Endothelial cell of umbilical vein (primary cell): ENCODE data around the gene NLRP6. TPM values are rescaled to one million over a fixed set of nuclear protein-coding genes. Genes with fewer than 3 reads are reported as not detected.

Experiments used
- BruUV-seq: library from RNA; stranded (reverse); fragments of 400-500 nt; replicated peaks from 2 replicates; lab custom pipeline; 2021; lab: Mats Ljungman, UMichigan
- CTCF ChIA-PET: fragments of 300-600, 350-600 bp; sonication (Branson Sonifier 250); formaldehyde crosslinking; loops from one replicate; lab custom pipeline; 2021; ENCODE audit warnings: antibody characterized with exemption, inconsistent platforms; lab: Charles Lee
- POLR2A ChIA-PET: fragments of 300-600, 350-600 bp; sonication (Branson Sonifier 250); formaldehyde crosslinking; loops from one replicate; lab custom pipeline; 2021; ENCODE audit warnings: antibody characterized with exemption, inconsistent platforms; lab: Charles Lee
- DNase-seq: peaks from one replicate; pipeline ENCODE4 v3.0.0-alpha.2; 2011; ENCODE audit warnings: low read depth, low spot score
- FAIRE-seq: peaks from 2 replicates; lab custom pipeline; 2011; peaks lifted over from hg19 to GRCh38; lab: Jason Lieb, UNC
- H2AFZ ChIP-seq: 2 replicates; pipeline ENCODE4 v1.6.0; 2012; ENCODE audit warnings: low read depth, low read length, control low read depth, inconsistent platforms
- H3K27ac ChIP-seq: 2 replicates; pipeline ENCODE4 v1.5.1; 2011; ENCODE audit warnings: low read depth, mild to moderate bottlenecking, control low read depth, low read length, moderate library complexity; ENCODE audit not compliant: insufficient read depth
- H3K27me3 ChIP-seq, 2 experiments: 2 replicates each; pipeline versions ENCODE4 v1.6.0 to v1.6.1; 2011; ENCODE audit warnings: low read length in 2 of 2, mixed read lengths in 1 of 2; ENCODE audit not compliant: control insufficient read depth in 2 of 2, insufficient read depth in 2 of 2
- H3K36me3 ChIP-seq, 2 experiments: 2 replicates in 1 of 2; 3 replicates in 1 of 2; pipeline ENCODE4 v1.5.1; 2011; ENCODE audit warnings: low read length in 2 of 2, mild to moderate bottlenecking in 1 of 2, moderate library complexity in 1 of 2; ENCODE audit not compliant: control insufficient read depth in 2 of 2, insufficient read depth in 2 of 2; ENCODE audit errors: extremely low read depth in 1 of 2
- H3K4me1 ChIP-seq: 3 replicates; pipeline ENCODE4 v1.5.1; 2011; ENCODE audit warnings: mild to moderate bottlenecking, low read length; ENCODE audit not compliant: control insufficient read depth, insufficient read depth; ENCODE audit errors: extremely low read depth
- H3K4me2 ChIP-seq: 2 replicates; pipeline ENCODE4 v1.6.1; 2011; ENCODE audit warnings: low read length, control low read depth, mixed read lengths; ENCODE audit not compliant: insufficient read depth
- H3K4me3 ChIP-seq, 3 experiments: fragments of 200-600 bp in 1 of 3; sonication (generic), shearing (Covaris generic) in 1 of 3; replicated peaks in 1 of 3; 2 replicates each; pipeline ENCODE4 v1.5.1; 2011 to 2016; ENCODE audit warnings: control low read depth in 3 of 3, low read length in 3 of 3, mild to moderate bottlenecking in 2 of 3, inconsistent platforms in 1 of 3, low read depth in 1 of 3, moderate library complexity in 1 of 3; ENCODE audit not compliant: insufficient read depth in 1 of 3
- H3K79me2 ChIP-seq: 2 replicates; pipeline ENCODE4 v1.6.0; 2012; ENCODE audit warnings: low read length, inconsistent platforms; ENCODE audit not compliant: control insufficient read depth, insufficient read depth
- H3K9ac ChIP-seq: replicated peaks from 2 replicates; pipeline ENCODE3; 2011; ENCODE audit warnings: low read length, control low read depth; ENCODE audit not compliant: insufficient read depth; ENCODE audit errors: extremely low read depth
- H3K9me1 ChIP-seq: replicated peaks from 3 replicates; pipeline ENCODE4 v1.6.0; 2011; ENCODE audit warnings: mild to moderate bottlenecking, low read length; ENCODE audit not compliant: control insufficient read depth, insufficient read depth; ENCODE audit errors: extremely low read depth
- H3K9me3 ChIP-seq: replicated peaks from 2 replicates; pipeline ENCODE4 v1.5.1; 2012; ENCODE audit warnings: low read length, inconsistent platforms; ENCODE audit not compliant: control insufficient read depth, insufficient read depth
- H4K20me1 ChIP-seq: replicated peaks from 2 replicates; pipeline ENCODE3; 2011; ENCODE audit warnings: mild to moderate bottlenecking, low read length; ENCODE audit not compliant: control insufficient read depth, insufficient read depth; ENCODE audit errors: extremely low read depth
- CTCF ChIP-seq, 2 donors: IDR thresholded peaks; 1 replicate in 1 of 2; 2 replicates in 1 of 2; pipeline ENCODE4 v1.5.1; 2011; ENCODE audit warnings: low read length in 2 of 2, mild to moderate bottlenecking in 2 of 2, moderate library complexity in 2 of 2, control low read depth in 1 of 2, inconsistent platforms in 1 of 2, low read depth in 1 of 2; ENCODE audit not compliant: insufficient read depth in 1 of 2; ENCODE audit errors: extremely low read depth in 1 of 2
- EZH2 ChIP-seq: IDR thresholded peaks from 2 replicates; pipeline ENCODE4 v1.6.1; 2012; ENCODE audit warnings: borderline replicate concordance, low read depth, mild to moderate bottlenecking, moderate library complexity, low read length, inconsistent platforms; ENCODE audit not compliant: severe bottlenecking
- FOS ChIP-seq: IDR thresholded peaks from 2 replicates; pipeline ENCODE4 v1.6.1; 2011; ENCODE audit warnings: mild to moderate bottlenecking, low read length, moderate library complexity, borderline replicate concordance; ENCODE audit not compliant: insufficient read depth
- GATA2 ChIP-seq: IDR thresholded peaks from 2 replicates; pipeline ENCODE4 v1.7.0; 2011; ENCODE audit warnings: low read depth, mild to moderate bottlenecking, moderate library complexity, mixed read lengths, low read length; ENCODE audit not compliant: insufficient read length, insufficient read depth
- JUN ChIP-seq: IDR thresholded peaks from 2 replicates; pipeline ENCODE4 v1.6.1; 2011; ENCODE audit warnings: borderline replicate concordance, low read depth; ENCODE audit not compliant: insufficient read length, insufficient read depth
- MAX ChIP-seq: IDR thresholded peaks from 2 replicates; pipeline ENCODE4 v1.6.1; 2011; ENCODE audit not compliant: insufficient read depth, insufficient read length
- MYC ChIP-seq: IDR thresholded peaks from one replicate; pipeline ENCODE4 v1.6.1; 2011; ENCODE audit warnings: mild to moderate bottlenecking, low read depth, low read length
- POLR2A ChIP-seq: IDR thresholded peaks from 2 replicates; pipeline ENCODE4 v1.6.1; 2012; ENCODE audit warnings: low read depth, mild to moderate bottlenecking, control low read depth, low read length
- POLR2AphosphoS5 ChIP-seq: IDR thresholded peaks from 2 replicates; pipeline ENCODE4 v1.6.1; 2012; ENCODE audit warnings: low read depth, mild to moderate bottlenecking, control low read depth, low read length, moderate library complexity; ENCODE audit not compliant: insufficient read depth
- dilution Hi-C: fragments of 300-500 bp; cut with MboI; formaldehyde crosslinking; loops from one replicate; pipeline ENCODE4 v1.15.0; 2019; ENCODE audit warnings: low sequenced_read_pairs; ENCODE audit not compliant: extremely low pct_ligation_motif_present
- intact Hi-C: fragments of 100-400 bp; cut with micrococcal nuclease; formaldehyde crosslinking; loops from one replicate; pipeline ENCODE4 v1.10.0; 2022
- polyA plus RNA-seq, 4 experiments: library from polyadenylated mRNA; depleted of rRNA in 3 of 4; stranded (reverse) in 3 of 4; unstranded in 1 of 4; fragments of >200 nt; gene quantifications; 2 replicates each; pipeline versions ENCODE4 v1.2.1 to v1.2.3, GENCODE V29; 2011 to 2012; ENCODE audit warnings: missing spikeins in 1 of 4
- total RNA-seq: library from RNA; stranded (reverse); gene quantifications from 2 replicates; pipeline ENCODE4 v1.2.3, GENCODE V29; 2021

Gene NLRP6
- total and polyA plus RNA-seq, 2 donors (not counting 3 experiments of a cell fraction or from before 2014, with no cell fraction given) = not detected

- H3K9me1 ChIP-seq = no peaks in the 10 kb centered on the region
- intact Hi-C loops = no loop called here
- POLR2A ChIA-PET = no interaction called here
These were observed 25.2 kb downstream of the NLRP6 start for GRCh38 chr11:303363-303762.

More at GRCh38 chr11:303363-303762, 25.2 kb downstream of the NLRP6 start:
- Histone ChIP-seq H3K9ac (no peak overlapping the region), H4K20me1 (no peaks in the 10 kb centered on the region), H3K27me3 (peaks cover 3 to 8% of the 10 kb centered on the region in 2 experiments), H2AFZ (no peak overlapping the region), H3K79me2 (no peaks in the 10 kb centered on the region), H3K4me3 (no peak overlapping the region), H3K27ac (no peak overlapping the region), H3K4me1 (peaks cover 2% of the 10 kb centered on the region), H3K4me2 (no peak overlapping the region), H3K9me3 (no peaks in the 10 kb centered on the region), H3K36me3 (no peaks in the 10 kb centered on the region)
- FAIRE-seq = no peak
- no peak for TF ChIP-seq MYC
- TF ChIP-seq EZH2 = no peak
- TF ChIP-seq MAX = no peak
- no peak for TF ChIP-seq CTCF (IDR thresholded peaks at IDR 0.05; ENCODE audit: extremely low read depth in 1 of 2, insufficient read depth in 1 of 2, low read depth in 1 of 2, low read length in 2 of 2)
- TF ChIP-seq POLR2A = no peak
- TF ChIP-seq JUN = no peak
- no peak for TF ChIP-seq POLR2AphosphoS5
- no peak for TF ChIP-seq GATA2
- TF ChIP-seq FOS = no peak
- CTCF ChIA-PET = interaction anchor here (1.5 to 3.3 kb wide), 2 partner anchors 14 to 93 kb away, joined by 8 to 19 read pairs; no protein-coding TSS in a partner anchor
- no TSS peak for BruUV-seq
- dilution Hi-C loops = no loop called here
- DNase-seq = no peak
